AG04450 (cell line): ENCODE measurements around the gene ZNF337. TPM values are rescaled to one million over a fixed set of nuclear protein-coding genes. Genes with fewer than 3 reads are reported as not detected.

ENCODE experiments used
- CTCF ChIA-PET: fragments of 300-600, 350-600 bp; formaldehyde crosslinking; extraction: SDS; loops from one replicate; lab custom pipeline; 2022; ENCODE audit warnings: antibody characterized with exemption, inconsistent platforms; lab: Charles Lee
- POLR2A ChIA-PET: fragments of 350-600 bp; formaldehyde crosslinking; extraction: SDS; loops from one replicate; lab custom pipeline; 2021; ENCODE audit warnings: antibody characterized with exemption, inconsistent platforms; lab: Yijun Ruan, JAX
- DNase-seq: peaks from one replicate; pipeline ENCODE4 v3.0.0-alpha.2; 2011; ENCODE audit warnings: low read depth, low spot score
- H3K27ac ChIP-seq: one replicate; pipeline ENCODE4 v1.5.1; 2012; ENCODE audit warnings: low read depth, low read length, control low read depth
- H3K27me3 ChIP-seq: one replicate; pipeline ENCODE4 v1.6.0; 2012; ENCODE audit warnings: low read length; ENCODE audit not compliant: control insufficient read depth, insufficient read depth
- H3K4me3 ChIP-seq: 2 replicates; pipeline ENCODE4 v1.5.1; 2011; ENCODE audit warnings: mild to moderate bottlenecking, low read depth, low read length, control low read depth
- H3K9me3 ChIP-seq: 2 replicates; pipeline ENCODE4 v1.5.1; 2012; ENCODE audit warnings: low read length; ENCODE audit not compliant: control insufficient read depth, insufficient read depth
- polyA plus RNA-seq: library from polyadenylated mRNA; depleted of rRNA; stranded (reverse); fragments of >200 nt; gene quantifications from 2 replicates; pipeline ENCODE4 v1.2.3, GENCODE V29; 2011
- TF ChIP-seq, protein P1 (sequence below): IDR thresholded peaks from 2 replicates; pipeline ENCODE4 v1.5.1; 2011; ENCODE audit warnings: low read depth, low read length, control low read depth, inconsistent platforms

ZNF337 gene
- polyA plus RNA-seq, 1 experiment: 12.9 TPM

GRCh38 chr20:25739615-25740320 is 43.1 kb upstream of the ZNF337 start:
- Histone ChIP-seq H3K27me3 (no peaks in the 10 kb centered on the region), H3K4me3 (no peak overlapping the region), H3K27ac (no peak overlapping the region), H3K9me3 (no peaks in the 10 kb centered on the region)
- TF ChIP-seq, protein P1, sequence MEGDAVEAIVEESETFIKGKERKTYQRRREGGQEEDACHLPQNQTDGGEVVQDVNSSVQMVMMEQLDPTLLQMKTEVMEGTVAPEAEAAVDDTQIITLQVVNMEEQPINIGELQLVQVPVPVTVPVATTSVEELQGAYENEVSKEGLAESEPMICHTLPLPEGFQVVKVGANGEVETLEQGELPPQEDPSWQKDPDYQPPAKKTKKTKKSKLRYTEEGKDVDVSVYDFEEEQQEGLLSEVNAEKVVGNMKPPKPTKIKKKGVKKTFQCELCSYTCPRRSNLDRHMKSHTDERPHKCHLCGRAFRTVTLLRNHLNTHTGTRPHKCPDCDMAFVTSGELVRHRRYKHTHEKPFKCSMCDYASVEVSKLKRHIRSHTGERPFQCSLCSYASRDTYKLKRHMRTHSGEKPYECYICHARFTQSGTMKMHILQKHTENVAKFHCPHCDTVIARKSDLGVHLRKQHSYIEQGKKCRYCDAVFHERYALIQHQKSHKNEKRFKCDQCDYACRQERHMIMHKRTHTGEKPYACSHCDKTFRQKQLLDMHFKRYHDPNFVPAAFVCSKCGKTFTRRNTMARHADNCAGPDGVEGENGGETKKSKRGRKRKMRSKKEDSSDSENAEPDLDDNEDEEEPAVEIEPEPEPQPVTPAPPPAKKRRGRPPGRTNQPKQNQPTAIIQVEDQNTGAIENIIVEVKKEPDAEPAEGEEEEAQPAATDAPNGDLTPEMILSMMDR: no peak
- POLR2A ChIA-PET: no interaction called here
- DNase-seq: no peak
- CTCF ChIA-PET: no interaction called here

GRCh38 chr20:25738198-25738597 is 41.5 kb upstream of the ZNF337 start:
- no peaks in the 10 kb centered on the region for H3K27me3 ChIP-seq
- no peaks in the 10 kb centered on the region for H3K9me3 ChIP-seq
- TF ChIP-seq, protein P1: no peak
- H3K4me3 ChIP-seq: no peak overlapping the region
- H3K27ac ChIP-seq: no peak overlapping the region
- ChIA-PET POLR2A (no interaction called here), CTCF (no interaction called here)
- no peak for DNase-seq

GRCh38 chr20:25733903-25734302 is 37.2 kb upstream of the ZNF337 start:
- H3K27ac ChIP-seq: no peak overlapping the region
- CTCF ChIA-PET: no interaction called here
- no peaks in the 10 kb centered on the region for H3K27me3 ChIP-seq
- POLR2A ChIA-PET: no interaction called here
- TF ChIP-seq, protein P1: no peak
- H3K9me3 ChIP-seq: no peaks in the 10 kb centered on the region
- DNase-seq: no peak
- H3K4me3 ChIP-seq: no peak overlapping the region

DNA sequence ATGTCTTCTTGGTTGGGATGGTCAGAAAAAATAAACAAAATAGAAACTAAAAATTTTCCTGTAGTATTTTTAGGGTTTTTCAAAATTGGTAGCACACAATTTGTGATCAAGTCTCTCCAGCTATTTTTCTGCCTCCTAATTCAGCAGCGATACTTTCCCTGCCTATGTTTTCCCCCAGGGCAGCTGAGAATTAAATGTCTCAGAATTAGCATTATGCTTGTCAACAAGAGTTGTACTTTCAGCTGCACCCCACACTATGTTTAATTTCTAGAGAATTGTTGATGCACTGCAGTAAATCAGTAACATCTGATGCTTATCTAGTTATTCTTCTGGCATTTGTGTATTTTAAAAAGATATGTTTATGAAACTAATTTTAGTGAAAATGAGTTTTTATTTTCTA is 34.2 kb upstream of the ZNF337 start:
- POLR2A ChIA-PET: no interaction called here
- Histone ChIP-seq H3K4me3 (no peak overlapping the region), H3K27me3 (no peaks in the 10 kb centered on the region), H3K9me3 (no peaks in the 10 kb centered on the region; the same call in 1 of the 2 replicates), H3K27ac (no peak overlapping the region)
- TF ChIP-seq, protein P1: no peak
- DNase-seq: no peak
- CTCF ChIA-PET: no interaction called here

DNA sequence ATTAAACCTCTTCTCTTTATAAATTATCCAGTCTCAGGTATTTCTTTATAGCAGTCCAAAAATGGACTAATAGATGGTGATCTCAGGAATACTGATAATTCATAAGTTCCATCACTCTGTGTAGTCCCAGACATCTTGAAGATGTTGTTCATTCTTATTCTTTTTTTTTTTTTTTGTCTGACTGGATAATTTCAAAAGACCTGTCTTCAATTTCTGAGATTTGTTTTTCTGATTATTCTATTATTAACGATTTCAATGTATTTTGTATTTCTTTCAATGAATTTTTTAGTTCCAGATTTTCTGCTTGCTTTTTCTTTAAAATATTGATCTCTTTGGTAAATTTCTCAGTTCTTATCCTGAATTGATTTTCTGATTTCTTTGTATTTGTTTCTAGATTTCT is 29.7 kb upstream of the ZNF337 start:
- no peaks in the 10 kb centered on the region; the same call in 1 of the 2 replicates for H3K9me3 ChIP-seq
- no peaks in the 10 kb centered on the region for H3K27me3 ChIP-seq
- CTCF ChIA-PET: no interaction called here
- POLR2A ChIA-PET: no interaction called here
- TF ChIP-seq, protein P1: no peak
- no peak overlapping the region for H3K27ac ChIP-seq
- H3K4me3 ChIP-seq: no peak overlapping the region
- no peak for DNase-seq
